ENCODE data around the gene HJURP.
"Not testable (repeated sequence)": the region's sequence is repeated elsewhere in the genome, so short reads cannot be mapped to it uniquely, and the experiment has no call there.

Gene HJURP, protein sequence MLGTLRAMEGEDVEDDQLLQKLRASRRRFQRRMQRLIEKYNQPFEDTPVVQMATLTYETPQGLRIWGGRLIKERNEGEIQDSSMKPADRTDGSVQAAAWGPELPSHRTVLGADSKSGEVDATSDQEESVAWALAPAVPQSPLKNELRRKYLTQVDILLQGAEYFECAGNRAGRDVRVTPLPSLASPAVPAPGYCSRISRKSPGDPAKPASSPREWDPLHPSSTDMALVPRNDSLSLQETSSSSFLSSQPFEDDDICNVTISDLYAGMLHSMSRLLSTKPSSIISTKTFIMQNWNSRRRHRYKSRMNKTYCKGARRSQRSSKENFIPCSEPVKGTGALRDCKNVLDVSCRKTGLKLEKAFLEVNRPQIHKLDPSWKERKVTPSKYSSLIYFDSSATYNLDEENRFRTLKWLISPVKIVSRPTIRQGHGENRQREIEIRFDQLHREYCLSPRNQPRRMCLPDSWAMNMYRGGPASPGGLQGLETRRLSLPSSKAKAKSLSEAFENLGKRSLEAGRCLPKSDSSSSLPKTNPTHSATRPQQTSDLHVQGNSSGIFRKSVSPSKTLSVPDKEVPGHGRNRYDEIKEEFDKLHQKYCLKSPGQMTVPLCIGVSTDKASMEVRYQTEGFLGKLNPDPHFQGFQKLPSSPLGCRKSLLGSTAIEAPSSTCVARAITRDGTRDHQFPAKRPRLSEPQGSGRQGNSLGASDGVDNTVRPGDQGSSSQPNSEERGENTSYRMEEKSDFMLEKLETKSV

DNA sequence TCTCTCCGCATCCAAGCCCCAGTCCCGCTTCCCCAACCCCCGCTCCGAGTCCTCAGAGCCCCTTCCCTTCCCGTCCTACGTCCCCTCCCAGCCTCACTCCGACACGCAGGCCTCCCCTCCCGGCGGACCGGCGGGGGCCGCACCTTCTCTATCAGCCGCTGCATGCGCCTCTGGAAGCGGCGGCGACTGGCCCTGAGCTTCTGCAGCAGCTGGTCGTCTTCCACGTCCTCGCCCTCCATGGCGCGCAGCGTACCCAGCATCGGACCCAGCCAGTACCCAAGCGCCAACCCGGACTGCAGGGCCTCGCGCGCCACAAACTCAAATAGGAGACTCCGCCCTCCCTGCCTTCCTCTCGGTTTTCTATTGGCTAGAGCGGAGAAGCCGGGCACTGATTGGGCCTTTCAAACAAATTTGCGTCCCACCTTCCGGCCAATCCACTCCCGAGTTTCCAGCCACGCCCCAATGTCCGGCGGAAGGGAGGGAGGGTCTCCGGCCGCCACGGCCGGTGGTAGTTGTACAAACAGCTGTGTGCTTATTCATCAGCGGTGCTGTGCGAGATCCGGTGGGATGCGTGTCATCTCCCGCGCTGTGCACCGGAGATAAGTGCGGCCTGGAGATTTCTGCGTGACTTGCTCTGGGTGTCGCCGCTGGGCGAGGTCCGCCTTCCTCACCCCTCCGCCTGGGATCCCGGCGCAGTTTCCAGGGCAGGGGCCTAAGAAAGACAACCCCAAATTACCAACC lies at the start of gene HJURP:
Gene HJURP (minus strand): TSS at position 295 of the 741 bp plus-strand sequence. CDS start 35 bp downstream, at position 260.
- peak within 1 kb of the TSS; percentile 93 for H3K4me3 ChIP-seq (ENCODE audit: low read length)
- DNase-seq (ENCODE audit: low read depth): peak; percentile 80
- TF ChIP-seq, protein P1, sequence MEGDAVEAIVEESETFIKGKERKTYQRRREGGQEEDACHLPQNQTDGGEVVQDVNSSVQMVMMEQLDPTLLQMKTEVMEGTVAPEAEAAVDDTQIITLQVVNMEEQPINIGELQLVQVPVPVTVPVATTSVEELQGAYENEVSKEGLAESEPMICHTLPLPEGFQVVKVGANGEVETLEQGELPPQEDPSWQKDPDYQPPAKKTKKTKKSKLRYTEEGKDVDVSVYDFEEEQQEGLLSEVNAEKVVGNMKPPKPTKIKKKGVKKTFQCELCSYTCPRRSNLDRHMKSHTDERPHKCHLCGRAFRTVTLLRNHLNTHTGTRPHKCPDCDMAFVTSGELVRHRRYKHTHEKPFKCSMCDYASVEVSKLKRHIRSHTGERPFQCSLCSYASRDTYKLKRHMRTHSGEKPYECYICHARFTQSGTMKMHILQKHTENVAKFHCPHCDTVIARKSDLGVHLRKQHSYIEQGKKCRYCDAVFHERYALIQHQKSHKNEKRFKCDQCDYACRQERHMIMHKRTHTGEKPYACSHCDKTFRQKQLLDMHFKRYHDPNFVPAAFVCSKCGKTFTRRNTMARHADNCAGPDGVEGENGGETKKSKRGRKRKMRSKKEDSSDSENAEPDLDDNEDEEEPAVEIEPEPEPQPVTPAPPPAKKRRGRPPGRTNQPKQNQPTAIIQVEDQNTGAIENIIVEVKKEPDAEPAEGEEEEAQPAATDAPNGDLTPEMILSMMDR (conservative IDR thresholded peaks at IDR 0.05; ENCODE audit: low read depth, low read length): no peak

DNA sequence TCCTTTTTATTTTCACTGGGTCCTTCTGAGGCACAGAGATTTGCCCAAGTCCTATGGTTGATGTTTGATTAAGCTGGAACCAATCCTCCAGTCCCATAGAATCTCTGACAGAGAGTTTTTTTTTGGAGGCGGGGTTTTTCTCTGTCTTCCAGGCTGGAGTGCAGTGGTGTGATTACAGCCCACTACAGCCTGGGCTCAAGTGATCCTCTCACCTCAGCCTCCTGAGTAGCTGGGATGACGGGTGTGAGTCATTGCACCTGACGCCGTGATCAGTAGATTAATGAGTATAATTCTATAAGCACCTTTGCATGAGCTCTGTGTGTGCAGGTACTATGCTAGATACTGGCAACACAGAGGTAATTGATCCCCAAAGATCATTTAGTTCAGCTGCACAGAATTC lies 47.5 kb upstream of the HJURP start:
- TF ChIP-seq, protein P1 (conservative IDR thresholded peaks at IDR 0.05; ENCODE audit: low read depth, low read length): no peak
- no peak overlapping the region for H3K4me3 ChIP-seq (ENCODE audit: low read length)
- DNase-seq (ENCODE audit: low read depth): no peak

DNA sequence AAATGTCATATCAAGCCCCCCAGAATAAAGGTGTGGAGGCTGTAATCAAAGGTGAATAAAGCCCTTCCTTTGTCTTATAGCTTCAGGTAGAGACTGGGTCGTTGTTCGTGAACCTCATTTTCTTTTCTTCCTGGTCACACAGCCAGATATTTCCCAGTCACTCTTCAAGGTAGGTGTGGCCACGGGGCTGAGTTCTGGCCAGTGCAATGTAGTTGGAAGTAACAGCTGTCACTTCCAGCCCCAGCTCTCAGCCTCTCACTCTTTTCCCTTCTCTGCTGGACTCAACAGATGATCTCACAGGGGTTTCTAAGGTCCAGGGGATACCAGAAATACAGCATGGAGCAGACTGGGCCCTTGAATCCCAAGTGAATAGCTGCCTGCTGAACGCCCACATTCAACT lies 47.0 kb upstream of the HJURP start:
- DNase-seq (ENCODE audit: low read depth): no peak
- TF ChIP-seq, protein P1 (conservative IDR thresholded peaks at IDR 0.05; ENCODE audit: low read depth, low read length): no peak
- no peak overlapping the region for H3K4me3 ChIP-seq (ENCODE audit: low read length)

DNA sequence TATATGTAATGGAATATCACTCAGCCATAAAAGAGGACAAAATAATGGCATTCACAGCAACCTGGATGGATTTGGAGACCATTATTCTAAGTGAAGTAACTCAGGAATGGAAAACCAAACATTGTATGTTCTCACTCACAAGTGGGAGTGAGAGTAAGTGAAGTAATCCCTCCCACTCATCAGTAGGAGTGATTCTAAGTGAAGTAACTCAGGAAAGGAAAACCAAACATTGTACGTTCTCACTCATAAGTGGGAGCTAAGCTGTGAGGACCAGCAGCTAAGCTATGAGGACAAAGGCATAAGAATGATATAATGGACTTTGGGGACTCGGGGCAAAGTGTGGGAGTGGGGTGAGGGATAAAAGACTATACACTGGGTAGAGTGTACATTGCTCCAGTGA lies 41.9 kb upstream of the HJURP start:
- DNase-seq (ENCODE audit: low read depth); H3K4me3 ChIP-seq (ENCODE audit: low read length): not testable (repeated sequence)

DNA sequence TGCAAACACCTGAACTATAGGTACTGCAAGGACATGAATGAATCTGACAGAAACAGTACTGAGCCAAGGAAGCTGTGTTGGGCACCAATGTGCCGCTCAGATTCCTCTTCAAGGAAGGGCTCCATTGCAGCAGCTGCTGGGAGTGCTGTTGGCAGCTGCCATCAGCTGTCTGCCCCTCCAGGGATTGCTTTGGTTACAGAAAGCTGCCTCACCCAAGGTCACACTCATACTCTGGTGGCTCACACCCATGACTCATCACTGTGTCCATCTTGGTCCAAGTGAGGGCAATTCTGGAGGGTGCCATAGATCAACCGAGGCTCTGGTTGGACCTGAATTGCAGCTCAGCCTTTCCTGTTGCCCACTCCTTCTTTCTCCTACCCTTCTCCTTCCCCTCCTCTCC lies 38.5 kb upstream of the HJURP start:
- no peak for DNase-seq (ENCODE audit: low read depth)
- TF ChIP-seq, protein P1 (conservative IDR thresholded peaks at IDR 0.05; ENCODE audit: low read depth, low read length): no peak
- no peak overlapping the region for H3K4me3 ChIP-seq (ENCODE audit: low read length)

DNA sequence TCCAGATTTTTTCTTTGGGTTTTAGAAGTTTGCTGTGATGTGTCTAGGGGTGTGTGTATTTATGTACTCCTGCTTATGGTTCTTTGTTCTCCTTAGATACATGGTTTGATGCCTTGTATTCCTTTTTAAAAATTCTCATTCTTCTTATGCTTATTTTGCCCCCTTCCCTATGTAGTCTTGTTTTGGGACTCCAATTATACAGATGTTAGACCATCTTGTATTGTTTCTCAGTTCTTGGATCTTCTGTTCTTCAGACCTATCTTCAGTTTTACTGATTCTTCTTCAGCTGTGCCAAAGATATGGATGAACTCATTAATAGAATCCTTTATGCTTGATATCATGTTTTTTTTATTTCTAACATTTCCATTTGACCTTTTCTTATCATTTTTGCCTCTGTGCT lies 28.0 kb upstream of the HJURP start:
- no peak for DNase-seq (ENCODE audit: low read depth)
- TF ChIP-seq, protein P1 (conservative IDR thresholded peaks at IDR 0.05; ENCODE audit: low read depth, low read length): no peak
- no peak overlapping the region for H3K4me3 ChIP-seq (ENCODE audit: low read length)

DNA sequence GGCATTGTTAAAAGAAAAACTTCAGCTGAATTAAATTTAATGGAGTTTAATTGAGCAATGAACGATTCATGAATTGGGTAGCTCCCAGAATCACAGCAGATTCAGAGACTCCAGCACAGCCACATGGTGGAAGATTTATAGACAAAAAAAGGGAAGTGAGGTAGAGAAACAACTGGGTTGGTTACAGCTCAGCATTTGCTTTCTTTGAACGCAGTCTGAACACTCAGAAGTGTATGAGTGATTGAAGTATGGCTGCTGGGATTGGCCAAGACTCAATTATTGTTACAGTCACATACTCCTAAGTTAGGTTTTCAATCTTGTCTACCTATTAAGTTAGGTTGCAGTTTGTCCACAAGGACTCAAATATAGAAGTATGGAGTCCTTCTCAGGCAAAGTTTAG lies 17.8 kb upstream of the HJURP start:
- not testable (repeated sequence) for H3K4me3 ChIP-seq (ENCODE audit: low read length); DNase-seq (ENCODE audit: low read depth)

Measured in retinal pigment epithelial cell (primary cell).